IMR-90 (cell line): ENCODE results near the gene SPATA12. TPM values are rescaled to one million over a fixed set of nuclear protein-coding genes. Genes with fewer than 3 reads are reported as not detected.

Experiments used
- ATAC-seq: fragments of 200-7000 bp; cut with Tn5 transposase; 2 replicates; pipeline ENCODE4 v1.9.1; 2020; ENCODE audit warnings: low read depth, mild to moderate bottlenecking, moderate library complexity
- BruUV-seq: library from RNA; stranded (reverse); fragments of 400-500 nt; replicated peaks from 2 replicates; lab custom pipeline; 2021; lab: Mats Ljungman, UMichigan
- CTCF ChIA-PET: fragments of 300-600 bp; formaldehyde crosslinking; extraction: SDS; loops from one replicate; lab custom pipeline; 2021; ENCODE audit warnings: antibody characterized with exemption; lab: Yijun Ruan, JAX
- POLR2A ChIA-PET: fragments of 300-600 bp; sonication (Branson Sonifier 250); formaldehyde crosslinking; loops from one replicate; lab custom pipeline; 2022; ENCODE audit warnings: antibody characterized with exemption; ENCODE audit not compliant: unreplicated experiment; lab: Charles Lee
- DNase-seq: peaks from one replicate; pipeline ENCODE4 v3.0.0; 2013
- H2AFZ ChIP-seq: replicated peaks from 2 replicates; pipeline ENCODE3; 2013; ENCODE audit warnings: low read length, mild to moderate bottlenecking; ENCODE audit not compliant: poor library complexity
- H2AK5ac ChIP-seq: 2 replicates; pipeline ENCODE4 v1.6.1; 2013; ENCODE audit warnings: low read depth, low read length, inconsistent platforms
- H2AK9ac ChIP-seq: replicated peaks from 2 replicates; pipeline ENCODE3; 2013; ENCODE audit warnings: mild to moderate bottlenecking, low read depth, low read length, moderate library complexity; ENCODE audit not compliant: poor library complexity
- H2BK120ac ChIP-seq: 2 replicates; pipeline ENCODE4 v1.6.1; 2013; ENCODE audit warnings: low read depth, low read length, inconsistent platforms
- H2BK15ac ChIP-seq: 3 replicates; pipeline ENCODE4 v1.6.1; 2013; ENCODE audit warnings: low read depth, low read length, inconsistent platforms
- H2BK20ac ChIP-seq: 2 replicates; pipeline ENCODE4 v1.6.1; 2013; ENCODE audit warnings: low read depth, mild to moderate bottlenecking, inconsistent platforms, low read length, moderate library complexity
- H2BK5ac ChIP-seq: 2 replicates; pipeline ENCODE4 v1.6.1; 2013; ENCODE audit warnings: mild to moderate bottlenecking, low read depth, low read length, inconsistent platforms; ENCODE audit not compliant: poor library complexity, severe bottlenecking
- H3K14ac ChIP-seq: replicated peaks from 2 replicates; pipeline ENCODE4 v1.6.1; 2013; ENCODE audit warnings: low read depth, low read length, inconsistent platforms
- H3K18ac ChIP-seq: 2 replicates; pipeline ENCODE4 v1.6.1; 2013; ENCODE audit warnings: low read depth, low read length, control low read depth
- H3K23ac ChIP-seq: 2 replicates; pipeline ENCODE4 v1.6.1; 2013; ENCODE audit warnings: low read depth, low read length, inconsistent platforms
- H3K27ac ChIP-seq: 2 replicates; pipeline ENCODE4 v1.5.1; 2013; ENCODE audit warnings: mild to moderate bottlenecking, control low read depth, low read length; ENCODE audit not compliant: insufficient read depth
- H3K27me3 ChIP-seq: 2 replicates; pipeline ENCODE4 v1.6.1; 2013; ENCODE audit warnings: low read length; ENCODE audit not compliant: control insufficient read depth, insufficient read depth
- H3K36me3 ChIP-seq: 2 replicates; pipeline ENCODE4 v1.6.1; 2013; ENCODE audit warnings: low read length, mixed read lengths; ENCODE audit not compliant: control insufficient read depth, insufficient read depth
- H3K4ac ChIP-seq: 2 replicates; pipeline ENCODE4 v1.6.1; 2013; ENCODE audit warnings: low read depth, low read length, inconsistent platforms
- H3K4me1 ChIP-seq: 2 replicates; pipeline ENCODE4 v1.6.1; 2013; ENCODE audit warnings: low read length, mixed read lengths; ENCODE audit not compliant: control insufficient read depth, insufficient read depth
- H3K4me2 ChIP-seq: 2 replicates; pipeline ENCODE4 v1.6.1; 2013; ENCODE audit warnings: low read depth, mild to moderate bottlenecking, control low read depth, low read length, moderate library complexity
- H3K4me3 ChIP-seq: 2 replicates; pipeline ENCODE4 v1.5.1; 2013; ENCODE audit warnings: low read depth, mild to moderate bottlenecking, control low read depth, low read length, moderate library complexity; ENCODE audit not compliant: insufficient read depth
- H3K56ac ChIP-seq: 2 replicates; pipeline ENCODE4 v1.6.1; 2013; ENCODE audit warnings: low read length, inconsistent platforms; ENCODE audit not compliant: insufficient read depth; ENCODE audit errors: extremely low read depth
- H3K79me1 ChIP-seq, 2 experiments: 2 replicates each; pipeline ENCODE4 v1.6.1; 2013; ENCODE audit warnings: low read length in 2 of 2, inconsistent platforms in 1 of 2, low read depth in 1 of 2
- H3K9ac ChIP-seq: 2 replicates; pipeline ENCODE4 v1.6.1; 2013; ENCODE audit warnings: low read depth, low read length, control low read depth
- H3K9me1 ChIP-seq: 2 replicates; pipeline ENCODE4 v1.6.1; 2013; ENCODE audit warnings: low read length, inconsistent platforms; ENCODE audit not compliant: insufficient read depth
- H3K9me3 ChIP-seq: 2 replicates; pipeline ENCODE4 v1.6.1; 2013; ENCODE audit warnings: low read length; ENCODE audit not compliant: control insufficient read depth, insufficient read depth
- H4K20me1 ChIP-seq: 2 replicates; pipeline ENCODE4 v1.6.1; 2013; ENCODE audit warnings: low read length, inconsistent platforms; ENCODE audit not compliant: insufficient read depth
- H4K5ac ChIP-seq: 2 replicates; pipeline ENCODE4 v1.6.1; 2013; ENCODE audit warnings: mild to moderate bottlenecking, low read depth, low read length, control low read depth
- H4K8ac ChIP-seq, 2 experiments: 2 replicates each; pipeline ENCODE4 v1.6.1; 2013; ENCODE audit warnings: low read depth in 2 of 2, low read length in 2 of 2, control low read depth in 1 of 2, inconsistent platforms in 1 of 2
- H4K91ac ChIP-seq: 2 replicates; pipeline ENCODE4 v1.6.1; 2013; ENCODE audit warnings: low read depth, low read length, inconsistent platforms; ENCODE audit not compliant: insufficient read depth
- BHLHE40 ChIP-seq: fragments of 150-350 bp; IDR thresholded peaks from 2 replicates; pipeline ENCODE4 v1.6.1; 2016; ENCODE audit warnings: mild to moderate bottlenecking, low read depth, low read length
- ELK1 ChIP-seq: fragments of 150-350 bp; IDR thresholded peaks from 2 replicates; pipeline ENCODE4 v1.6.1; 2016; ENCODE audit warnings: low read depth, mild to moderate bottlenecking, low read length, moderate library complexity, borderline replicate concordance
- FOS ChIP-seq: fragments of 150-350 bp; IDR thresholded peaks from 2 replicates; pipeline ENCODE4 v1.6.1; 2016; ENCODE audit warnings: low read depth, low read length
- MXI1 ChIP-seq: IDR thresholded peaks from 2 replicates; pipeline ENCODE4 v1.6.1; 2012; ENCODE audit warnings: low read depth, mild to moderate bottlenecking, low read length, moderate library complexity, borderline replicate concordance
- NFE2L2 ChIP-seq: fragments of 150-350 bp; IDR thresholded peaks from 2 replicates; pipeline ENCODE4 v1.6.1; 2016; ENCODE audit warnings: low read depth, mild to moderate bottlenecking, low read length
- POLR2A ChIP-seq: IDR thresholded peaks from 2 replicates; pipeline ENCODE4 v1.6.1; 2012; ENCODE audit warnings: mild to moderate bottlenecking, low read depth, low read length
- RCOR1 ChIP-seq: IDR thresholded peaks from 2 replicates; pipeline ENCODE4 v1.6.1; 2012; ENCODE audit warnings: mild to moderate bottlenecking, low read length, improper control_type of control experiment; ENCODE audit not compliant: insufficient replicate concordance
- WGBS, 2 experiments: methylation state at CpG; one replicate each; pipeline versions ENCODE4 v1.1.5 to v1.1.7; 2013; ENCODE audit warnings: missing lambda C conversion rate in 2 of 2; ENCODE audit not compliant: insufficient read length in 1 of 2; ENCODE audit errors: extremely low coverage in 2 of 2; 5-methylcytosine and 5-hydroxymethylcytosine counted together
- dilution Hi-C: fragments of 300-500 bp; cut with HindIII; formaldehyde crosslinking; loops from one replicate; pipeline ENCODE4 v1.14.3; 2018; ENCODE audit warnings: low sequenced_read_pairs; ENCODE audit not compliant: unreplicated experiment
- in situ Hi-C: fragments of 300-500 bp; cut with MboI; formaldehyde crosslinking; loops from 3 replicates; pipeline ENCODE4 v1.14.3; 2019; ENCODE audit warnings: low sequenced_read_pairs, inconsistent platforms, mixed read lengths
- intact Hi-C: fragments of 100-400 bp; cut with micrococcal nuclease; formaldehyde crosslinking; loops from 2 replicates; pipeline ENCODE4 v1.10.0; 2022
- polyA plus RNA-seq, 3 experiments: library from polyadenylated mRNA; depleted of rRNA; stranded (reverse); fragments of >200 nt; gene quantifications; 2 replicates each; pipeline ENCODE4 v1.2.3, GENCODE V29; 2012; ENCODE audit warnings: low replicate concordance in 1 of 3
- total RNA-seq: library from RNA; depleted of rRNA; stranded (reverse); fragments of >200 nt; gene quantifications from 2 replicates; pipeline ENCODE4 v1.2.3, GENCODE V29; 2012
- TF ChIP-seq, protein P1 (sequence below): fragments of 150-350 bp; IDR thresholded peaks from 2 replicates; pipeline ENCODE4 v1.6.1; 2017; ENCODE audit warnings: mild to moderate bottlenecking, antibody characterized with exemption, low read length, low read depth
- TF ChIP-seq, protein P2 (sequence below): conservative IDR thresholded peaks from 2 replicates; pipeline ENCODE4 v1.5.1; 2012; ENCODE audit warnings: mild to moderate bottlenecking, low read depth, low read length, improper control_type of control experiment

SPATA12 gene
- total and polyA plus RNA-seq, 2 of the 4 experiments (the other 2 are of a cell fraction) = under 0.01 TPM; not detected in 1

DNA sequence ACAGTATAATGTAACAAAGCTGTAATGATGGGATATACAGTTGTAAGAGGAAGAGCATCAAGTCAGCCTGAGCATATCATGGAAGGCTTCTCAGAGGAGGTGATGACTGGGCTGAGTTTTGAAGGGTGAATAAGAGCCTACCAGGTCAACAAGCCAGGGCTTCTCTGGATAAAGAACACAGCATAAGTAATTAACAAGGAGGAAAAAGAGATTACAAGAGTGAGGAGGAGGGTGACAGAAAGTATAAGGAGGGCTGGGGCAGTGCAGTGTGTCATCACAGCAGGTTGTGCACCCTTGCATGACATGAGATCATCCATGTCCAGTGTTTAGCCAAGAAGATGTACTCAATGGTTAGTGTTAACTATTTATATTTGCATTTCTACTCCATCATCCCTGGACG is 16.9 kb upstream of the SPATA12 start:
- H3K27me3 ChIP-seq = no peaks in the 10 kb centered on the region
- no peak overlapping the region for H3K18ac ChIP-seq
- no peak overlapping the region for H2BK15ac ChIP-seq
- no peaks in the 10 kb centered on the region for H4K20me1 ChIP-seq
- ChIA-PET POLR2A (no interaction called here), CTCF (interaction anchor here (0.6 kb wide), 1 partner anchor 16 kb away, joined by 3 read pairs; no protein-coding TSS in a partner anchor)
- no peak overlapping the region for H3K9ac ChIP-seq
- H3K79me1 ChIP-seq = no peaks in the 10 kb centered on the region
- WGBS, 2 experiments = no CpG with 5 or more reads among the region's 1 CpG
- H2AK5ac ChIP-seq = no peak overlapping the region
- no peak overlapping the region for H4K91ac ChIP-seq
- H3K4me3 ChIP-seq = no peak overlapping the region
- in situ Hi-C loops = no loop called here
- H4K5ac ChIP-seq = no peak overlapping the region
- H3K4me1 ChIP-seq = peaks cover 8% of the 10 kb centered on the region; the same call in 1 of the 2 replicates
- no peak overlapping the region for H2BK120ac ChIP-seq
- H2AFZ ChIP-seq = no peak overlapping the region
- no TSS peak for BruUV-seq
- no peaks in the 10 kb centered on the region for H3K9me3 ChIP-seq
- H3K27ac ChIP-seq = no peak overlapping the region
- ATAC-seq = no peak
- DNase-seq = no peak
- H3K14ac ChIP-seq = no peak overlapping the region
- H2BK5ac ChIP-seq = no peak overlapping the region
- dilution Hi-C loops = no loop called here
- H3K9me1 ChIP-seq = no peaks in the 10 kb centered on the region
- TF ChIP-seq, protein P1, sequence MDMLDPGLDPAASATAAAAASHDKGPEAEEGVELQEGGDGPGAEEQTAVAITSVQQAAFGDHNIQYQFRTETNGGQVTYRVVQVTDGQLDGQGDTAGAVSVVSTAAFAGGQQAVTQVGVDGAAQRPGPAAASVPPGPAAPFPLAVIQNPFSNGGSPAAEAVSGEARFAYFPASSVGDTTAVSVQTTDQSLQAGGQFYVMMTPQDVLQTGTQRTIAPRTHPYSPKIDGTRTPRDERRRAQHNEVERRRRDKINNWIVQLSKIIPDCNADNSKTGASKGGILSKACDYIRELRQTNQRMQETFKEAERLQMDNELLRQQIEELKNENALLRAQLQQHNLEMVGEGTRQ = no peak
- TF ChIP-seq NFE2L2 (no peak), FOS (no peak), MXI1 (no peak), POLR2A (no peak), BHLHE40 (no peak), RCOR1 (no peak), ELK1 (no peak)
- TF ChIP-seq, protein P2, sequence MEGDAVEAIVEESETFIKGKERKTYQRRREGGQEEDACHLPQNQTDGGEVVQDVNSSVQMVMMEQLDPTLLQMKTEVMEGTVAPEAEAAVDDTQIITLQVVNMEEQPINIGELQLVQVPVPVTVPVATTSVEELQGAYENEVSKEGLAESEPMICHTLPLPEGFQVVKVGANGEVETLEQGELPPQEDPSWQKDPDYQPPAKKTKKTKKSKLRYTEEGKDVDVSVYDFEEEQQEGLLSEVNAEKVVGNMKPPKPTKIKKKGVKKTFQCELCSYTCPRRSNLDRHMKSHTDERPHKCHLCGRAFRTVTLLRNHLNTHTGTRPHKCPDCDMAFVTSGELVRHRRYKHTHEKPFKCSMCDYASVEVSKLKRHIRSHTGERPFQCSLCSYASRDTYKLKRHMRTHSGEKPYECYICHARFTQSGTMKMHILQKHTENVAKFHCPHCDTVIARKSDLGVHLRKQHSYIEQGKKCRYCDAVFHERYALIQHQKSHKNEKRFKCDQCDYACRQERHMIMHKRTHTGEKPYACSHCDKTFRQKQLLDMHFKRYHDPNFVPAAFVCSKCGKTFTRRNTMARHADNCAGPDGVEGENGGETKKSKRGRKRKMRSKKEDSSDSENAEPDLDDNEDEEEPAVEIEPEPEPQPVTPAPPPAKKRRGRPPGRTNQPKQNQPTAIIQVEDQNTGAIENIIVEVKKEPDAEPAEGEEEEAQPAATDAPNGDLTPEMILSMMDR = no peak
- H3K4ac ChIP-seq = no peak overlapping the region
- H3K36me3 ChIP-seq = no peaks in the 10 kb centered on the region
- intact Hi-C loops = no loop called here
- H2BK20ac ChIP-seq = no peak overlapping the region
- no peak overlapping the region for H2AK9ac ChIP-seq
- H3K4me2 ChIP-seq = no peak overlapping the region
- H3K56ac ChIP-seq = no peak overlapping the region
- no peak overlapping the region for H3K23ac ChIP-seq
- H4K8ac ChIP-seq = no peak overlapping the region
